ENCODE results near the gene VDR.

The VDR gene

DNA sequence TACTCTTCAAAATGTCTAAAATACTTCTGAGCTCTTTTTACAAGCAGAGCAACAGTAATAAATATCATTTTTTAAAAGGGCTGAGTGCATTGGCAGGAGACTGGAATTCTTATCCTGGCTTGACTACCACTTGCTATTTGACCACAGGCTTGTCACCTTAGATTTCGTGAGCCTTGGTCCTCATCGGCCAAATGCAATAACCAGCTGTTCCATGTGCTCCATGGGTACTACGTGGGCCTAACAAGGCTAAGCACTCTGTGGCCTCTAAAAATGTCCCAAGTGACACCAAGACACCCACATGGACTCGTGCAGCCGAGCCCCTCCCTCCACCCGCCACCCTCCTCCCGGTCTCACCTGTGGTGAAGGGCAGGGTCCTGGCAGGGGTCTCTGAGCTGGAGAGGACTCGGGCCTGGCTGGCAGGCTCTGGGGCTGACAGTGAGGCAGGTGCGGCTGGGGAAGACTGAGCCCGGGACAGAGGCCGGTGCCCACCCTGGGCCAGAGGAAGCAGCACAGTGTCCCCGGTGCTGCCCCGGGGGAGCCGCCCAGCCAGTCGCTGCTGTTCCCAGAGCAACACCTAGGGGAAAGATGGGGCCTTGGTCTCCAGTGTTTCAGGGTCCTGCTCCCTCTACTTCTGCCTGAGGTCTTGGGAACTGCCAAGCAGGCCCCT lies 111.6 kb downstream of the VDR start:
- TF ChIP-seq, protein P1, sequence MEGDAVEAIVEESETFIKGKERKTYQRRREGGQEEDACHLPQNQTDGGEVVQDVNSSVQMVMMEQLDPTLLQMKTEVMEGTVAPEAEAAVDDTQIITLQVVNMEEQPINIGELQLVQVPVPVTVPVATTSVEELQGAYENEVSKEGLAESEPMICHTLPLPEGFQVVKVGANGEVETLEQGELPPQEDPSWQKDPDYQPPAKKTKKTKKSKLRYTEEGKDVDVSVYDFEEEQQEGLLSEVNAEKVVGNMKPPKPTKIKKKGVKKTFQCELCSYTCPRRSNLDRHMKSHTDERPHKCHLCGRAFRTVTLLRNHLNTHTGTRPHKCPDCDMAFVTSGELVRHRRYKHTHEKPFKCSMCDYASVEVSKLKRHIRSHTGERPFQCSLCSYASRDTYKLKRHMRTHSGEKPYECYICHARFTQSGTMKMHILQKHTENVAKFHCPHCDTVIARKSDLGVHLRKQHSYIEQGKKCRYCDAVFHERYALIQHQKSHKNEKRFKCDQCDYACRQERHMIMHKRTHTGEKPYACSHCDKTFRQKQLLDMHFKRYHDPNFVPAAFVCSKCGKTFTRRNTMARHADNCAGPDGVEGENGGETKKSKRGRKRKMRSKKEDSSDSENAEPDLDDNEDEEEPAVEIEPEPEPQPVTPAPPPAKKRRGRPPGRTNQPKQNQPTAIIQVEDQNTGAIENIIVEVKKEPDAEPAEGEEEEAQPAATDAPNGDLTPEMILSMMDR (IDR thresholded peaks at IDR 0.05; ENCODE audit: extremely low read depth, missing control alignments) = no peak
- DNase-seq (ENCODE audit: low spot score) = no peak

DNA sequence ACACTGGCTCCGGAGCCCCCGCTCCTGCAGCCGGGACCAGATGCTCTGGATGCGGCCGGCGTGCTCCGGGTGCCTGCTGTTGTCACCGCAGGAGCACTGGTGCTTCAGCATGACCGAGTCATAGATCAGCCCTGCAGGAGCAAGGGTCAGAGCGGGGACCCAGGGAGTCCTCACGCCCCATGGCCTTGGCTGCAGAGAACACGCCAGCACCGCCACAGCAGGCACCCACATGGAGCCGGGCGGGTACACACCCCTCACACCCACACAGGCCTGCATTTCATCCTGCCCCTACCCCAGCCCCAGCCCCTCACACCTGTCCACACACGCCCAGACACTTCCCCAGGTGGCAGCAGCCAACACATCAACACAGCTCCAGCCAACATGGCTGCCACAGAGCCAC lies 112.9 kb downstream of the VDR start:
- TF ChIP-seq, protein P1 (IDR thresholded peaks at IDR 0.05; ENCODE audit: extremely low read depth, missing control alignments) = no peak
- DNase-seq (ENCODE audit: low spot score) = no peak
